Activated CD4-positive, CD25-positive, alpha-beta regulatory T cell treated with anti-CD3 and anti-CD28 coated beads, Interleukin-2, amount 50 U/mL, for 24 hours (primary cell): ENCODE results near the gene GPT2.

ENCODE experiments used
- ATAC-seq, 2 donors: fragments of 150-1000 bp; cut with Tn5 transposase; one replicate each; pipeline ENCODE4 v1.10.0; 2021; ENCODE audit warnings: mild to moderate bottlenecking in 1 of 2, moderate library complexity in 1 of 2

Gene GPT2

DNA sequence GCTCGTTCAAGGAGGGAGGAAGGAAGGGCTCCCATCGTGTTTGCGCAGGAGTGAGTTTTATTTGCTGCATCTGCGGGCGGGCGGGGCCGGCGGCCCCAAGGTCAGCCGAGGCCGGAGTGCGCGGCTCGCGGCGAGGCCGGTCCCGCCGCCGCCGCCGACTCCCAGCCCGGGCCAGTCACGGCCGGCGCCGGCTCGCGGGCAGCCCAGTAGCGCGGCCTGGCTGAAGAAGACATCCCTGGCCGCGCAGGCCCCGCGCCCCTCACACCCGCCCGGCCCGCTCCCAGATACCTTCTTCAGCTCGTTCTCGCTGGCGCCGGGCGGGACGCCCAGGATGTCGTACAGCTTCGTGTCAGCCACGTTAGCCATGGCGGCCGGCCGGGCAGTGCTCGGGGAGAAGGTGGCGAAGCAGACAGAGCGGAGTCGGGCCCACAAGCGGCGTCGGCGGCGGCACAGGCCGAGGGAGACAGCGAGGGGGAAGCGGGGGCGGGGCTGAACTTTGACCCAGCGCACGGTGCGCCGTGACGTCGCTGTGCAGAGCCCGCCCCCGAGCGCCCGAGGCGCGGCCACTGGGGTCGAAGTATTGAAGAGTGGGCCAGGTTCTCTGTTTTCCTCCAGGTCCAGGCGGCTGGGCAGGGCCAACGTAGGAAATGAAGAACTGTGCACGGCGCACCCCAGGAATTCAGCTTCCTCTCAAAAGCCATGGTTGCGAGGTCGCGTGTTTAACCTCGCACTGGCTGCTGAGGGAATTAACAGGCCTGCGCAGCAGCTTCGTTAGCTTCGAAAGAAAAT, 89.2 kb downstream of the GPT2 start, which contains the start of gene DNAJA2:
TSS of gene DNAJA2 (minus strand) at position 468 of the 789 bp plus-strand sequence. CDS start at position 366, 102 bp downstream.
- peak; percentile 81 to 86 for ATAC-seq

DNA sequence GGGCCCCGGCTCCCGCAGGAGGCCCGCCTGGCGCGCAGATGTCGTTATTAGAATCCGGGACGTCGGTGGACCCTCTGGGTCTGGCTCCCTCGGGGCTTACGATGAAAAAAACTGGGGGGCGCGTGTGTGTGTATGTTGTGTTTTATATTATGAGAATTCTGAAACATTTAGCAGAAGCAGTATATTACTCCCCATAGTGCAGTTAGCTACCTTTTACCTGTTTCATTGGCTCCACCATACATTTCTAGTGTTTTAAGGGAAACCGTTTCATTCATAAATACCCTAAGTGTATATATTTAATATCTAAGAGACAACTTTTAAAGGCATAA, 89.8 kb downstream of the GPT2 start:
- ATAC-seq, result no peak

- peak; percentile 11 to 15 for ATAC-seq
These were observed 90.2 kb downstream of the GPT2 start for GRCh38 chr16:46974352-46974751.

DNA sequence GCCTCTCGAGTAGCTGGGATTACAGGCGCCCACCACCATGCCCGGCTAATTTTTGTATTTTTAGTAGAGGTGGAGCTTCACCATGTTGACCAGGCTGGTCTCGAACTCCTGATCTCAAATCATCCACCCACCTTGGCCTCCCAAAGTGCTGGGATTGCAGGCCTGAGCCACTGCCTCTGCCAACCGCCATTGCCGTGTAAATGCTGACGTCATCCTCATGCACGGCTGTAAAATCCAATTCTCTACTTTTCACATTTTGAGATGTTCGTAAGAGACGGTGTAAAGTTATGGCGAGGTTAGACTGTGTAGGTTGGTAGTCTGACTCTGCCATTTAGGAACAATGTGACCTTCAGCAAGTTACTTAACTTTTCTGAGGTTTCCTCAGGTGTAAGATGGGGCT, 91.0 kb downstream of the GPT2 start:
- no peak for ATAC-seq

DNA sequence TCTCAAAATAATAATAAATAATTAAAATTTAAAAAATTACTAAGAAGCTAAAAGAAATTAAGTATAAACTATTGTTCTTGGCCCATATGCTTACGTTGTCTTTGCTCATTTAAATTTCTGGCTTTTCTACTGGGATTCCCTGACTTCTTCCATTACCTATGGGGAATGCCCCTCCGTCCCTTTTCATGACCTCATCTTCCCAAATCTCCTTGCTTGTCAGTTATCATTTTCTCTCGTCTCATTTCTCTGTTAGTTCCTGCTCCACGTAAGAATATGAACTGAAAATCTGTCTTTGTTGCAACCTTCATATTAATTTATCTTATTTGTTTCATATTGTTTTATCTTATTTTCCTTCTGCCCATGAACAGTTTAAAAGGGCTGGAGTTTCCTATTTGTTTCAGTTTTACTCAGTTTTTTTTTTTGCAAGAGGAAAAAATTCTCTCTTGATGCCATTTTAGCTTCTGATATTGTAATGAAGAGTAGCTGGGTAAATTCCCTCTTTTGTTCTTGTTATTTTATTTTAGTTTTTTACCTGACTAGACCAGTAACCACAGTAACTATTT, 91.8 kb downstream of the GPT2 start:
- ATAC-seq, result peak; percentile 31 to 35

- ATAC-seq, result peak; percentile 26 to 37
These were observed 92.4 kb downstream of the GPT2 start for GRCh38 chr16:46976550-46976949.
